Measurements from ENCODE around the gene TYK2. TPM values are rescaled to one million over a fixed set of nuclear protein-coding genes. Genes with fewer than 3 reads are reported as not detected.
"Not testable (repeated sequence)": the region's sequence is repeated elsewhere in the genome, so short reads cannot be mapped to it uniquely, and the experiment has no call there.

TYK2 gene
- total RNA-seq, 1 experiment from 2014 or later = 108 TPM

- Histone ChIP-seq H3K4me3 (ENCODE audit: low read length) (no peak overlapping the region), H3K9me3 (ENCODE audit: low read length) (no peaks in the 10 kb centered on the region), H3K79me2 (ENCODE audit: low read length) (peaks cover 15% of the 10 kb centered on the region), H3K4me1 (ENCODE audit: low read length) (peaks cover 15% of the 10 kb centered on the region), H2AFZ (ENCODE audit: low read length) (no peak overlapping the region), H3K9ac (ENCODE audit: low read length) (no peak overlapping the region), H3K4me2 (ENCODE audit: low read depth, low read length, poor library complexity, severe bottlenecking) (no peak overlapping the region), H4K20me1 (ENCODE audit: insufficient read depth, low read depth, low read length) (no peaks in the 10 kb centered on the region), H3K27ac (ENCODE audit: low read length) (no peak overlapping the region), H3K27me3 (ENCODE audit: low read length) (no peaks in the 10 kb centered on the region), H3K9me2 (replicated peaks; ENCODE audit: insufficient read depth, low read length) (no peaks in the 10 kb centered on the region), H3K36me3 (ENCODE audit: insufficient read depth, low read length) (peaks cover 8% of the 10 kb centered on the region)
- no peak for DNase-seq
Observed at GRCh38 chr19:10378124-10378523, 2.2 kb downstream of the TYK2 start.

GRCh38 chr19:10377140-10377640 is 3.2 kb downstream of the TYK2 start:
- not testable (repeated sequence) for H3K4me2 ChIP-seq (ENCODE audit: low read depth, low read length, poor library complexity, severe bottlenecking); H4K20me1 ChIP-seq (ENCODE audit: insufficient read depth, low read depth, low read length); H3K27me3 ChIP-seq (ENCODE audit: low read length); H3K9me3 ChIP-seq (ENCODE audit: low read length); H3K4me3 ChIP-seq (ENCODE audit: low read length); H3K36me3 ChIP-seq (ENCODE audit: insufficient read depth, low read length); H3K9ac ChIP-seq (ENCODE audit: low read length); H3K9me2 ChIP-seq (replicated peaks; ENCODE audit: insufficient read depth, low read length); DNase-seq; H2AFZ ChIP-seq (ENCODE audit: low read length); H3K27ac ChIP-seq (ENCODE audit: low read length)
- peaks cover 15% of the 10 kb centered on the region for H3K4me1 ChIP-seq (ENCODE audit: low read length)
- peaks cover 15% of the 10 kb centered on the region for H3K79me2 ChIP-seq (ENCODE audit: low read length)

- Histone ChIP-seq H4K20me1 (ENCODE audit: insufficient read depth, low read depth, low read length) (no peaks in the 10 kb centered on the region), H3K27ac (ENCODE audit: low read length) (no peak overlapping the region), H3K9ac (ENCODE audit: low read length) (no peak overlapping the region), H3K4me3 (ENCODE audit: low read length) (no peak overlapping the region), H3K36me3 (ENCODE audit: insufficient read depth, low read length) (peaks cover 8% of the 10 kb centered on the region), H3K9me2 (replicated peaks; ENCODE audit: insufficient read depth, low read length) (no peaks in the 10 kb centered on the region), H3K9me3 (ENCODE audit: low read length) (no peaks in the 10 kb centered on the region), H3K4me2 (ENCODE audit: low read depth, low read length, poor library complexity, severe bottlenecking) (no peak overlapping the region), H3K27me3 (ENCODE audit: low read length) (no peaks in the 10 kb centered on the region), H2AFZ (ENCODE audit: low read length) (no peak overlapping the region), H3K4me1 (ENCODE audit: low read length) (peaks cover 8% of the 10 kb centered on the region), H3K79me2 (ENCODE audit: low read length) (peaks cover 12% of the 10 kb centered on the region)
- no peak for DNase-seq
Observed at GRCh38 chr19:10374931-10375330, 5.4 kb downstream of the TYK2 start.

- Histone ChIP-seq H3K4me1 (ENCODE audit: low read length) (peaks cover 3% of the 10 kb centered on the region; the same call in 1 of the 2 replicates), H2AFZ (ENCODE audit: low read length) (no peak overlapping the region), H3K4me3 (ENCODE audit: low read length) (no peak overlapping the region), H3K27ac (ENCODE audit: low read length) (no peak overlapping the region), H3K9ac (ENCODE audit: low read length) (no peak overlapping the region), H4K20me1 (ENCODE audit: insufficient read depth, low read depth, low read length) (no peaks in the 10 kb centered on the region), H3K36me3 (ENCODE audit: insufficient read depth, low read length) (peaks cover 13% of the 10 kb centered on the region), H3K9me2 (replicated peaks; ENCODE audit: insufficient read depth, low read length) (no peaks in the 10 kb centered on the region), H3K27me3 (ENCODE audit: low read length) (no peaks in the 10 kb centered on the region), H3K9me3 (ENCODE audit: low read length) (no peaks in the 10 kb centered on the region), H3K79me2 (ENCODE audit: low read length) (no peaks in the 10 kb centered on the region), H3K4me2 (ENCODE audit: low read depth, low read length, poor library complexity, severe bottlenecking) (no peak overlapping the region)
- DNase-seq = no peak
Observed at GRCh38 chr19:10372690-10373089, 7.7 kb downstream of the TYK2 start.

GRCh38 chr19:10368101-10368803 is 12.1 kb downstream of the TYK2 start:
- no peaks in the 10 kb centered on the region for H3K79me2 ChIP-seq (ENCODE audit: low read length)
- H3K4me1 ChIP-seq (ENCODE audit: low read length) = no peaks in the 10 kb centered on the region
- no peaks in the 10 kb centered on the region for H3K27me3 ChIP-seq (ENCODE audit: low read length)
- peaks cover 10% of the 10 kb centered on the region for H3K36me3 ChIP-seq (ENCODE audit: insufficient read depth, low read length)
- no peak overlapping the region for H3K27ac ChIP-seq (ENCODE audit: low read length)
- no peaks in the 10 kb centered on the region for H3K9me2 ChIP-seq (replicated peaks; ENCODE audit: insufficient read depth, low read length)
- DNase-seq = peak; percentile 57
- no peak overlapping the region for H2AFZ ChIP-seq (ENCODE audit: low read length)
- H3K9me3 ChIP-seq (ENCODE audit: low read length) = no peaks in the 10 kb centered on the region
- H4K20me1 ChIP-seq (ENCODE audit: insufficient read depth, low read depth, low read length) = no peaks in the 10 kb centered on the region
- no peak overlapping the region for H3K9ac ChIP-seq (ENCODE audit: low read length)
- no peak overlapping the region for H3K4me2 ChIP-seq (ENCODE audit: low read depth, low read length, poor library complexity, severe bottlenecking)
- H3K4me3 ChIP-seq (ENCODE audit: low read length) = no peak overlapping the region

- H3K36me3 ChIP-seq (ENCODE audit: insufficient read depth, low read length) = peaks cover 10% of the 10 kb centered on the region
- not testable (repeated sequence) for H3K4me1 ChIP-seq (ENCODE audit: low read length); H3K27me3 ChIP-seq (ENCODE audit: low read length); DNase-seq; H3K79me2 ChIP-seq (ENCODE audit: low read length); H3K27ac ChIP-seq (ENCODE audit: low read length); H2AFZ ChIP-seq (ENCODE audit: low read length); H3K4me2 ChIP-seq (ENCODE audit: low read depth, low read length, poor library complexity, severe bottlenecking); H3K9me2 ChIP-seq (replicated peaks; ENCODE audit: insufficient read depth, low read length); H3K9me3 ChIP-seq (ENCODE audit: low read length); H4K20me1 ChIP-seq (ENCODE audit: insufficient read depth, low read depth, low read length); H3K9ac ChIP-seq (ENCODE audit: low read length); H3K4me3 ChIP-seq (ENCODE audit: low read length)
Observed at GRCh38 chr19:10366950-10367512, 13.3 kb downstream of the TYK2 start.

GRCh38 chr19:10365518-10365917 is 14.9 kb downstream of the TYK2 start:
- H3K9me3 ChIP-seq (ENCODE audit: low read length) = no peaks in the 10 kb centered on the region
- H3K36me3 ChIP-seq (ENCODE audit: insufficient read depth, low read length) = peaks cover 10% of the 10 kb centered on the region
- no peaks in the 10 kb centered on the region for H3K9me2 ChIP-seq (replicated peaks; ENCODE audit: insufficient read depth, low read length)
- H3K4me3 ChIP-seq (ENCODE audit: low read length) = no peak overlapping the region
- no peaks in the 10 kb centered on the region for H4K20me1 ChIP-seq (ENCODE audit: insufficient read depth, low read depth, low read length)
- H3K27me3 ChIP-seq (ENCODE audit: low read length) = no peaks in the 10 kb centered on the region
- H3K79me2 ChIP-seq (ENCODE audit: low read length) = no peaks in the 10 kb centered on the region
- H3K9ac ChIP-seq (ENCODE audit: low read length) = no peak overlapping the region
- H3K4me2 ChIP-seq (ENCODE audit: low read depth, low read length, poor library complexity, severe bottlenecking) = no peak overlapping the region
- H3K27ac ChIP-seq (ENCODE audit: low read length) = no peak overlapping the region
- H3K4me1 ChIP-seq (ENCODE audit: low read length) = no peaks in the 10 kb centered on the region
- H2AFZ ChIP-seq (ENCODE audit: low read length) = no peak overlapping the region
- no peak for DNase-seq

GRCh38 chr19:10364644-10365043 is 15.7 kb downstream of the TYK2 start:
- Histone ChIP-seq H2AFZ (ENCODE audit: low read length) (no peak overlapping the region), H3K27me3 (ENCODE audit: low read length) (no peaks in the 10 kb centered on the region), H3K4me1 (ENCODE audit: low read length) (no peaks in the 10 kb centered on the region), H3K27ac (ENCODE audit: low read length) (no peak overlapping the region), H3K4me3 (ENCODE audit: low read length) (no peak overlapping the region), H3K79me2 (ENCODE audit: low read length) (no peaks in the 10 kb centered on the region), H3K9me2 (replicated peaks; ENCODE audit: insufficient read depth, low read length) (no peaks in the 10 kb centered on the region), H3K9me3 (ENCODE audit: low read length) (no peaks in the 10 kb centered on the region), H3K36me3 (ENCODE audit: insufficient read depth, low read length) (peaks cover 10% of the 10 kb centered on the region), H3K9ac (ENCODE audit: low read length) (no peak overlapping the region), H4K20me1 (ENCODE audit: insufficient read depth, low read depth, low read length) (no peaks in the 10 kb centered on the region), H3K4me2 (ENCODE audit: low read depth, low read length, poor library complexity, severe bottlenecking) (no peak overlapping the region)
- DNase-seq = no peak
